Muscle layer of duodenum (tissue), 2 donors: Measurements from ENCODE around the gene SFTA2.
"Not testable (repeated sequence)": the region's sequence is repeated elsewhere in the genome, so short reads cannot be mapped to it uniquely, and the experiment has no call there.

Source experiments
- H3K27ac ChIP-seq: one replicate; pipeline ENCODE4 v1.7.0; 2013; ENCODE audit warnings: mild to moderate bottlenecking, low read length
- H3K27me3 ChIP-seq: one replicate; pipeline ENCODE4 v1.7.0; 2013; ENCODE audit warnings: low read depth, mild to moderate bottlenecking, control low read depth, low read length
- H3K36me3 ChIP-seq, 2 donors: one replicate each; pipeline ENCODE4 v1.7.0; 2013; ENCODE audit warnings: low read length in 2 of 2, control low read depth in 1 of 2, mild to moderate bottlenecking in 1 of 2; ENCODE audit not compliant: insufficient read depth in 2 of 2, control insufficient read depth in 1 of 2
- H3K4me1 ChIP-seq, 2 donors: one replicate each; pipeline ENCODE4 v1.7.0; 2013; ENCODE audit warnings: low read length in 2 of 2, mild to moderate bottlenecking in 2 of 2, control low read depth in 1 of 2, moderate library complexity in 1 of 2; ENCODE audit not compliant: insufficient read depth in 2 of 2, control insufficient read depth in 1 of 2
- H3K4me3 ChIP-seq, 2 donors: one replicate each; pipeline ENCODE4 v1.7.0; 2013; ENCODE audit warnings: low read length in 2 of 2, low read depth in 1 of 2, mild to moderate bottlenecking in 1 of 2
- H3K9me3 ChIP-seq, 2 donors: one replicate each; pipeline ENCODE4 v1.7.0; 2013; ENCODE audit warnings: low read length in 2 of 2, control low read depth in 1 of 2, mild to moderate bottlenecking in 1 of 2; ENCODE audit not compliant: control insufficient read depth in 1 of 2
- donor health status: healthy.

Gene SFTA2

GRCh38 chr6:30926644-30927043, 5.3 kb downstream of the SFTA2 start:
- H3K36me3 ChIP-seq, result peaks cover 21 to 48% of the 10 kb centered on the region in 2 donors
- H3K27ac ChIP-seq, result no peak overlapping the region

GRCh38 chr6:30924040-30924627, 7.8 kb downstream of the SFTA2 start:
- not testable (repeated sequence) for H3K27ac ChIP-seq, H3K27me3 ChIP-seq, H3K4me3 ChIP-seq, H3K9me3 ChIP-seq, H3K4me1 ChIP-seq
- H3K36me3 ChIP-seq, result peaks cover 41 to 72% of the 10 kb centered on the region in 2 donors

More at GRCh38 chr6:30926644-30927043, 5.3 kb downstream of the SFTA2 start:
- Histone ChIP-seq H3K4me3 (no peak overlapping the region), H3K9me3 (peaks cover 0 to 10% of the 10 kb centered on the region in 2 donors), H3K4me1 (no peaks in the 10 kb centered on the region), H3K27me3 (no peaks in the 10 kb centered on the region)

- Histone ChIP-seq H3K36me3 (peaks cover 50 to 77% of the 10 kb centered on the region in 2 donors), H3K27ac (no peak overlapping the region), H3K4me1 (no peaks in the 10 kb centered on the region)
Observed at GRCh38 chr6:30922447-30922852, 9.5 kb downstream of the SFTA2 start.

GRCh38 chr6:30918670-30919069, 13.3 kb downstream of the SFTA2 start:
- H3K9me3 ChIP-seq, result no peaks in the 10 kb centered on the region
- H3K4me1 ChIP-seq, result peaks cover 13 to 20% of the 10 kb centered on the region in 2 donors
- no peaks in the 10 kb centered on the region for H3K27me3 ChIP-seq
- H3K36me3 ChIP-seq, result peaks cover 46 to 59% of the 10 kb centered on the region in 2 donors
- H3K4me3 ChIP-seq, result no peak overlapping the region
- H3K27ac ChIP-seq, result no peak overlapping the region

More at GRCh38 chr6:30922447-30922852, 9.5 kb downstream of the SFTA2 start:
- Histone ChIP-seq H3K4me3 (no peak overlapping the region), H3K9me3 (no peaks in the 10 kb centered on the region), H3K27me3 (no peaks in the 10 kb centered on the region)

- Histone ChIP-seq H3K36me3 (peaks cover 36 to 47% of the 10 kb centered on the region in 2 donors), H3K4me3 (no peak overlapping the region), H3K27me3 (no peaks in the 10 kb centered on the region), H3K4me1 (peaks cover 15 to 20% of the 10 kb centered on the region in 2 donors), H3K27ac (no peak overlapping the region), H3K9me3 (no peaks in the 10 kb centered on the region)
Observed at GRCh38 chr6:30917487-30917886, 14.5 kb downstream of the SFTA2 start.

GRCh38 chr6:30917041-30917440, 14.9 kb downstream of the SFTA2 start:
- Histone ChIP-seq H3K4me3 (no peak overlapping the region), H3K4me1 (peaks cover 15 to 20% of the 10 kb centered on the region in 2 donors), H3K27me3 (no peaks in the 10 kb centered on the region), H3K27ac (no peak overlapping the region), H3K36me3 (peaks cover 39 to 47% of the 10 kb centered on the region in 2 donors), H3K9me3 (no peaks in the 10 kb centered on the region)

GRCh38 chr6:30915591-30915946, 16.4 kb downstream of the SFTA2 start:
- peaks cover 15 to 20% of the 10 kb centered on the region in 2 donors for H3K4me1 ChIP-seq
- H3K36me3 ChIP-seq, result peaks cover 43 to 47% of the 10 kb centered on the region in 2 donors
- H3K4me3 ChIP-seq, result no peak overlapping the region
- H3K27ac ChIP-seq, result no peak overlapping the region
- no peaks in the 10 kb centered on the region for H3K27me3 ChIP-seq
- H3K9me3 ChIP-seq, result no peaks in the 10 kb centered on the region

- peaks cover 15 to 20% of the 10 kb centered on the region in 2 donors for H3K4me1 ChIP-seq
- H3K27ac ChIP-seq, result peak overlapping the region; percentile 93
- peak overlapping the region; percentile 75 to 80 for H3K4me3 ChIP-seq
- no peaks in the 10 kb centered on the region for H3K27me3 ChIP-seq
- H3K9me3 ChIP-seq, result no peaks in the 10 kb centered on the region
- H3K36me3 ChIP-seq, result peaks cover 38 to 46% of the 10 kb centered on the region in 2 donors
Observed at GRCh38 chr6:30914854-30915590, 16.9 kb downstream of the SFTA2 start.

- peaks cover 15 to 22% of the 10 kb centered on the region in 2 donors for H3K4me1 ChIP-seq
- H3K4me3 ChIP-seq, result peak within 1 kb of the TSS; percentile 75 to 80
- peaks cover 37 to 43% of the 10 kb centered on the region in 2 donors for H3K36me3 ChIP-seq
- no peaks in the 10 kb centered on the region for H3K27me3 ChIP-seq
- H3K9me3 ChIP-seq, result no peaks in the 10 kb centered on the region
- peak within 1 kb of the TSS; percentile 93 for H3K27ac ChIP-seq
Observed at GRCh38 chr6:30914076-30914853, 17.7 kb downstream of the SFTA2 start, which contains the start of gene VARS2. TSS of gene VARS2 (plus strand) at chr6:30914238. CDS start at chr6:30914837, 599 bp downstream.

GRCh38 chr6:30913721-30914075, 18.3 kb downstream of the SFTA2 start:
- Histone ChIP-seq H3K4me1 (peaks cover 19 to 28% of the 10 kb centered on the region in 2 donors), H3K9me3 (no peaks in the 10 kb centered on the region), H3K27ac (peak overlapping the region; percentile 72), H3K4me3 (peak overlapping the region; percentile 75 to 80), H3K36me3 (peaks cover 35 to 43% of the 10 kb centered on the region in 2 donors), H3K27me3 (no peaks in the 10 kb centered on the region)
